GM12891 (cell line): ENCODE measurements around the gene GBF1.

Source experiments
- POLR2A ChIP-seq: IDR thresholded peaks from 2 replicates; pipeline ENCODE4 v1.6.1; 2011; ENCODE audit warnings: low read depth, low read length, control low read depth
- TAF1 ChIP-seq: IDR thresholded peaks from 2 replicates; pipeline ENCODE4 v1.6.1; 2011; ENCODE audit warnings: low read depth, low read length, control low read depth

DNA sequence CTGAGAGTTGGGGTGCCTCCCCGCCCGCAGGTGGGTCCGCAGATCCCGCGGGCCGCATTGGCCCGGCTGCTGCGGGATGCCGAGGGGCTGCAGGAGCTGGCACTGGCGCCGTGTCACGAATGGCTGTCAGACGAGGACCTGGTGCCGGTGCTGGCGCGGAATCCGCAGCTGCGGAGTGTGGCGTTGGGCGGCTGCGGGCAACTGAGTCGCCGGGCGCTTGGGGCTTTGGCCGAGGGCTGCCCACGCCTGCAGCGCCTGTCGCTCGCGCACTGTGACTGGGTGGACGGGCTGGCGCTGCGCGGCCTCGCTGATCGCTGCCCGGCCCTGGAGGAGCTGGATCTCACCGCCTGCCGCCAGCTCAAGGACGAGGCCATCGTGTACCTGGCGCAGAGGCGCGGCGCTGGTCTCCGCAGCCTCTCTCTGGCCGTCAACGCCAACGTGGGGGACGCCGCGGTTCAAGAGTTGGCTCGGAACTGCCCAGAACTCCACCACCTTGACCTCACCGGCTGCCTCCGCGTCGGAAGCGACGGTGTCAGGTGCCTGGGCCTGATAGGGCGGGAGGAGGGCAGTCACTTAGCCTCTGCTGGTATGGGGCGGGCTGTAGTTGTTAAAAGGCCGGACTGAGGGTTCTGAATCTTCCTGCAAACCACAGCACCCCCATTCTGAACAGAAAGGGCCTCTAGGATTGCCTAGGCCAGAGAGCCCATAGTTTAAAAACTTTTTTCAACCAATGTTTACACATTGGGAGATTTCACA lies 176.6 kb downstream of the GBF1 start:
- TF ChIP-seq POLR2A (no peak; the same call in 1 of the 2 replicates), TAF1 (no peak)
